GM20000 (cell line): ENCODE measurements around the gene ZNF382.
A peak's percentile ranks its signal among the peaks of the same experiment; 100 is the strongest.

Experiments used
- DNase-seq: peaks from one replicate; pipeline ENCODE4 v3.0.0; 2012; ENCODE audit warnings: low spot score
- CTCF ChIP-seq: IDR thresholded peaks from 2 replicates; pipeline ENCODE4 v1.5.1; 2012; ENCODE audit warnings: mild to moderate bottlenecking, control low read depth; ENCODE audit errors: extremely low read depth, missing control alignments

ZNF382 gene

DNA sequence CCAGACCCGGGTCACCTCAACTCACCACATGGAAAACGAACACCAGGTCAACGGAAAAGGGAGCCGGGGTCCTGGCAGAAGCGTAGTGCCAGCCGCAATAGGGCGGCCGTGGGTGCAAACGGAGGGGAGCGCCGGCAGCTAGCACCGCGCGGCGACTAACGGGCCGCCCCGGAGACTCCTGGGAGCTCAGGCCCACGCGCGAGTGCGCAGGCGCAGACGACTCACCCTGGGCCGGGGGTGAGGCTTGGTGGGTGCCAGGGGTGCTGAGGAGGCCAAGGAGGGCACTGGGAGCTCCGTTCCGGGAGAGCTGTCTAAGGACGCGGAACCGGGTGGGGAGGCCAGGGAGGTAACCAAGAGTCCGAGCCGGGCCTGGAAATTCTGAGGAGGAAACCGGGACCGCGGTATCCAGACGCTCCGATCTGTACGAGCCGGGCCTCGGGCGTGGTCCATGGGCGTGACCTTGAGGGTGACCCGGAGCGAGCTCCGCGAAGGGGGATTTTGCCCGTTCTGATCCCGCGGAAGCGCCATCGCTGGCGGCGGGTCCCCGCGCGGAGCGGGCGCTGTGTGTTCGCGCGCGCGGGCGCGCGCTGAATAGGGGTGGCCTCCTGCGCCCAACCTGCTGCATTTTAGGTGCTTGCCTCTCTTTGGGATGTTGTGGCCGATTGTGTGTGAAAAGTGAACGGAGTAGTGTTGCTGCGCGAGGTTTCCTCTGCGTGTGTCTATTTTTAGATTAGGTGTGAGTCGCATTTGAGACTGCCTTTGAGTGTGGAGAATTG is at the start of gene ZNF382:
Gene ZNF382 (plus strand): TSS at position 213 of the 776 bp plus-strand sequence. CDS start 4,602 bp downstream, outside the sequence.
- peak; percentile 93 for DNase-seq

GRCh38 chr19:36564391-36564790 is 40.7 kb upstream of the ZNF382 start:
- DNase-seq: no peak
- TF ChIP-seq CTCF: no peak

More for the DNA sequence above, at the start of gene ZNF382:
- TF ChIP-seq CTCF: no peak

DNA sequence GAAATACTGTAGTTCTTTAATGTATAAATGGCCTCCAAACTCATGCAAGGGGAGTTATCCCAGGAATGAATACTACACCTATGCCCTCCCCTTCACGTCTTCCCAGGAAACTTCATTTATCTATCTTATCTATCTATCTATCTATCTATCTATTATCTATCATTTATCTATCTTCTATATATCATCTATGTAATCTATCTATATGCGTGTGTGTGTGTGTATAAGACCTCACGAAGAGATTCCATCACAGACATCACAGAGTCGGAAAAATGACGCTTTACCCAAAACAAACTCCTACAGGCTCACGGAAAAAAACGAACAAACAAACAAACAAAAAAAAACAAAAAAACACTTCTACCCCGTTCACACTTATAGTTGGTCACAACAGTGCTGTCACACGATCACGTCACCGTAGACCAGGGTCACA is 32.5 kb upstream of the ZNF382 start:
- no peak for DNase-seq
- no peak for TF ChIP-seq CTCF

DNA sequence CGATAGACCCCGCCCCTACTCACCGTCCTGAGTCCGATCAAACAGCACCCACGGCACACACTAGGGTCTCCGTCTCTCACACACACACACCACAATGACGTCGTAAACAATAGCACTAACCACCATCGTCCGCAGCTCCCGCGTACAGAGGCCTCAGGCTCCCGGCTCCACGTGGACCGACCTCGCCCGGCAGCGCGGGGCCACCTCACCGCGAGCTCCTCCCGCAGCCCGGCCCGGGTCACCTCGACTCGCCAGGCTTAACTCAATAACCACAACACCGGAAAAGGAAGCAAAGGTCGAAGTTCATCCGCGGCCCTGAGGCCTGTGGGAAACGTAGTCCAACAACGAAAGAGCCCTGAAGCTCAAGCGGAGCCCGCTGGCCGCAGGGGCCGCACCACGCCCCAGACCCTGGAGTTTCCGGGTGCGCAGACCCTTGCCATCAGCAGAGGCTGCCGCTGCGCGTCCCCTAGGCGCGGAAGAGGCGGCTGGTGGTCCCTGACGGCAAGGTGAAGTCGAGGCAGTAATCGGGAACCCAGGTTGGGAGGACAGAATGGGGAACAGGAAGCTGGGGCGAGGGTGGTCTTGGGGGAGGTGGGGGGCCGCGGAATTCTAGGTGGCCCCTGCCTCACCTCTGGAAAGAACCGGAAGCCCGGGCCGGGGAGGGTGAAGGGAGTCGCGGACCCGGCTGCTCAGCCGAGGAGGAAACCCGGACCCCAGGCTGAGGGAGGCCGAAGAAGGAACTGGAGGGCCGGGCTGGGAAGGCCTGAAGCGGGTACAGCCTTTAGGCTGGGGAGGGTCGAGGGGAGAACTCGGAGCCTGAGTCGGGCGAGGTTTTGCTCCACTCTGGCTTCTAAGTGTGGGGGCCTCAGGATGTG is 31.9 kb upstream of the ZNF382 start, which contains the start of gene ZNF529:
Gene ZNF529 (minus strand): TSS at position 273 of the 875 bp plus-strand sequence. CDS start 946 bp downstream, outside the sequence.
- no peak for TF ChIP-seq CTCF
- DNase-seq: peak; percentile 90

GRCh38 chr19:36573895-36574720 is 31.0 kb upstream of the ZNF382 start:
- no peak for TF ChIP-seq CTCF
- DNase-seq: no peak

- DNase-seq: no peak
- TF ChIP-seq CTCF: no peak
These were observed 30.4 kb upstream of the ZNF382 start for GRCh38 chr19:36574741-36575140.
